ENCODE results near the gene ADGRG4. TPM values are rescaled to one million over a fixed set of nuclear protein-coding genes. Genes with fewer than 3 reads are reported as not detected.

ADGRG4 gene
- polyA plus RNA-seq, 3 donors, result not detected

- intact Hi-C loops (cut with micrococcal nuclease), result no loop called here
- WGBS (ENCODE audit: insufficient coverage), result no CpG with 5 or more reads among the region's 1 CpG
- Histone ChIP-seq H3K79me2 (ENCODE audit: insufficient read depth, low read length) (no peaks in the 10 kb centered on the region), H3K27me3 (ENCODE audit: control insufficient read depth in 2 of 2, insufficient read depth in 2 of 2, low read length in 2 of 2) (no peaks in the 10 kb centered on the region), H3K9ac (ENCODE audit: insufficient read depth, low read length, poor library complexity, severe bottlenecking) (no peak overlapping the region), H4K20me1 (ENCODE audit: insufficient read depth, low read length) (no peaks in the 10 kb centered on the region), H3K36me3 (replicated peaks in 1 of 2; ENCODE audit: control insufficient read depth in 1 of 2, insufficient read depth in 2 of 2, low read length in 2 of 2) (no peaks in the 10 kb centered on the region), H3K4me2 (replicated peaks; ENCODE audit: extremely low read depth, low read length, poor library complexity, severe bottlenecking) (no peak overlapping the region), H3K27ac (ENCODE audit: low read depth in 1 of 2, low read length in 2 of 2) (no peak overlapping the region), H2AFZ (ENCODE audit: insufficient read depth, low read depth, low read length, poor library complexity, severe bottlenecking) (no peak overlapping the region), H3K9me3 (replicated peaks in 1 of 2; ENCODE audit: control insufficient read depth in 1 of 2, insufficient read depth in 1 of 2, low read length in 2 of 2) (no peaks in the 10 kb centered on the region), H3K4me1 (ENCODE audit: control insufficient read depth in 1 of 2, insufficient read depth in 2 of 2, low read length in 2 of 2) (peaks cover 0 to 5% of the 10 kb centered on the region in 2 donors), H3K4me3 (replicated peaks in 1 of 3; ENCODE audit: low read depth in 2 of 3, low read length in 3 of 3) (no peak overlapping the region)
- Mint-ChIP-seq H3K4me1 (peaks cover 5% of the 10 kb centered on the region), H3K27me3 (ENCODE audit: low read depth in 3 of 3) (peaks cover 0 to 5% (median 1%) of the 10 kb centered on the region in 3 donors), H3K27ac (no peak overlapping the region), H3K4me3 (no peak overlapping the region), H3K36me3 (no peaks in the 10 kb centered on the region), H3K9me3 (peaks cover 0 to 3% (median 0%) of the 10 kb centered on the region in 7 donors)
- DNase-seq, result no peak
- TF ChIP-seq CTCF (IDR thresholded peaks at IDR 0.05), result no peak
Measured at GRCh38 chrX:136266828-136267227, 33.9 kb upstream of the ADGRG4 start.

- peaks cover 5% of the 10 kb centered on the region for H3K4me1 Mint-ChIP-seq
- Histone ChIP-seq H4K20me1 (ENCODE audit: insufficient read depth, low read length) (no peaks in the 10 kb centered on the region), H3K79me2 (ENCODE audit: insufficient read depth, low read length) (no peaks in the 10 kb centered on the region), H2AFZ (ENCODE audit: insufficient read depth, low read depth, low read length, poor library complexity, severe bottlenecking) (no peak overlapping the region), H3K27ac (ENCODE audit: low read depth in 1 of 2, low read length in 2 of 2) (no peak overlapping the region), H3K36me3 (replicated peaks in 1 of 2; ENCODE audit: control insufficient read depth in 1 of 2, insufficient read depth in 2 of 2, low read length in 2 of 2) (no peaks in the 10 kb centered on the region), H3K4me2 (replicated peaks; ENCODE audit: extremely low read depth, low read length, poor library complexity, severe bottlenecking) (no peak overlapping the region), H3K4me3 (replicated peaks in 1 of 3; ENCODE audit: low read depth in 2 of 3, low read length in 3 of 3) (no peak overlapping the region), H3K4me1 (ENCODE audit: control insufficient read depth in 1 of 2, insufficient read depth in 2 of 2, low read length in 2 of 2) (peaks cover 0 to 5% of the 10 kb centered on the region in 2 donors), H3K27me3 (ENCODE audit: control insufficient read depth in 2 of 2, insufficient read depth in 2 of 2, low read length in 2 of 2) (no peaks in the 10 kb centered on the region), H3K9ac (ENCODE audit: insufficient read depth, low read length, poor library complexity, severe bottlenecking) (no peak overlapping the region), H3K9me3 (replicated peaks in 1 of 2; ENCODE audit: control insufficient read depth in 1 of 2, insufficient read depth in 1 of 2, low read length in 2 of 2) (no peaks in the 10 kb centered on the region)
- peaks cover 0 to 3% (median 0%) of the 10 kb centered on the region in 7 donors for H3K9me3 Mint-ChIP-seq
- DNase-seq, result peak; percentile 11 to 32 (median 21)
- WGBS (ENCODE audit: insufficient coverage), result no CpG with 5 or more reads among the region's 5 CpGs
- H3K36me3 Mint-ChIP-seq, result no peaks in the 10 kb centered on the region
- TF ChIP-seq CTCF (IDR thresholded peaks at IDR 0.05), result peak; percentile 64
- peak overlapping the region in 1 of 7 donors; percentile 31 for H3K27ac Mint-ChIP-seq
- no peak overlapping the region for H3K4me3 Mint-ChIP-seq
- H3K27me3 Mint-ChIP-seq (ENCODE audit: low read depth in 3 of 3), result peaks cover 0 to 3% (median 0%) of the 10 kb centered on the region in 3 donors
- intact Hi-C loops (cut with micrococcal nuclease), result no loop called here
Measured at GRCh38 chrX:136268051-136269048, 32.4 kb upstream of the ADGRG4 start.
